ENCODE measurements around the gene ZNF70.

DNA sequence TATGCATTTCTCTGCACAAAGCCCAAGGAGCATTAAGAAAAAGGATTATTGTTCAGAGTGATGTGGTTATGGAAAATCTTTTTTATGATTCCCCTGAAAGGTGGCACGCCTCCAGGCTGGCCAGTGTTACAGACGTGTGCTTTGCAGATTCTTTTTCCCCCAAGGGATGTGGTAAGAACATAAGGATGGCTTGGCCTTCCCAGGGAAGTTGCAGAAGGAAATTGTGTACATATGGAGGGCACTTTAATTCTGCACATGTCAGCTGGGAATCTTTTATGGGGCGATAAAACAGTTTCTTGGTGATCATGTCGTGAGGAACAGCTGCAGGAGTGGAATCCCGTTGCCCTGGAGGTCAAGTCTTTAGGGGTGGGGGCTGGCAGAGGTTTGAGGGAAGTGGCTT, 45.5 kb upstream of the ZNF70 start:
- TF ChIP-seq POLR2A (IDR thresholded peaks at IDR 0.05): no peak
- TF ChIP-seq, protein P1, sequence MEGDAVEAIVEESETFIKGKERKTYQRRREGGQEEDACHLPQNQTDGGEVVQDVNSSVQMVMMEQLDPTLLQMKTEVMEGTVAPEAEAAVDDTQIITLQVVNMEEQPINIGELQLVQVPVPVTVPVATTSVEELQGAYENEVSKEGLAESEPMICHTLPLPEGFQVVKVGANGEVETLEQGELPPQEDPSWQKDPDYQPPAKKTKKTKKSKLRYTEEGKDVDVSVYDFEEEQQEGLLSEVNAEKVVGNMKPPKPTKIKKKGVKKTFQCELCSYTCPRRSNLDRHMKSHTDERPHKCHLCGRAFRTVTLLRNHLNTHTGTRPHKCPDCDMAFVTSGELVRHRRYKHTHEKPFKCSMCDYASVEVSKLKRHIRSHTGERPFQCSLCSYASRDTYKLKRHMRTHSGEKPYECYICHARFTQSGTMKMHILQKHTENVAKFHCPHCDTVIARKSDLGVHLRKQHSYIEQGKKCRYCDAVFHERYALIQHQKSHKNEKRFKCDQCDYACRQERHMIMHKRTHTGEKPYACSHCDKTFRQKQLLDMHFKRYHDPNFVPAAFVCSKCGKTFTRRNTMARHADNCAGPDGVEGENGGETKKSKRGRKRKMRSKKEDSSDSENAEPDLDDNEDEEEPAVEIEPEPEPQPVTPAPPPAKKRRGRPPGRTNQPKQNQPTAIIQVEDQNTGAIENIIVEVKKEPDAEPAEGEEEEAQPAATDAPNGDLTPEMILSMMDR (IDR thresholded peaks at IDR 0.05): no peak
- TF ChIP-seq POLR2AphosphoS5 (IDR thresholded peaks at IDR 0.05): no peak
- TF ChIP-seq EP300 (IDR thresholded peaks at IDR 0.05; ENCODE audit: low read depth): no peak
